GM23338 (cell line): ENCODE measurements around the gene REG3A. TPM values are rescaled to one million over a fixed set of nuclear protein-coding genes. Genes with fewer than 3 reads are reported as not detected.

Source experiments
- ATAC-seq: fragments of 200-7000 bp; cut with Tn5 transposase; 3 replicates; pipeline ENCODE4 v1.9.1; 2020
- DNase-seq: peaks from one replicate; pipeline ENCODE4 v3.0.0-alpha.2; 2015; ENCODE audit warnings: low spot score
- H2AFZ ChIP-seq: fragments of 200-600 bp; sonication (generic); 2 replicates; pipeline ENCODE4 v1.8.0; 2016; ENCODE audit warnings: antibody characterized with exemption, mild to moderate bottlenecking, moderate library complexity
- H3F3A ChIP-seq: fragments of 200-600 bp; sonication (generic); replicated peaks from 2 replicates; pipeline ENCODE4 v1.8.0; 2017; ENCODE audit warnings: antibody characterized with exemption, mixed run types, low read depth
- H3K27ac ChIP-seq: fragments of 200-600 bp; sonication (generic); 2 replicates; pipeline ENCODE4 v1.6.1; 2016; ENCODE audit warnings: low read depth
- H3K27me3 ChIP-seq: fragments of 200-600 bp; sonication (generic); 2 replicates; pipeline ENCODE4 v1.8.0; 2016; ENCODE audit warnings: mild to moderate bottlenecking, mixed run types, moderate library complexity; ENCODE audit not compliant: insufficient read depth
- H3K36me3 ChIP-seq: fragments of 200-600 bp; sonication (generic); 2 replicates; pipeline ENCODE4 v1.8.0; 2016; ENCODE audit warnings: mild to moderate bottlenecking; ENCODE audit not compliant: insufficient read depth
- H3K4me1 ChIP-seq: fragments of 200-600 bp; sonication (generic); 2 replicates; pipeline ENCODE4 v1.8.0; 2016; ENCODE audit warnings: mild to moderate bottlenecking, moderate library complexity; ENCODE audit not compliant: insufficient read depth
- H3K4me2 ChIP-seq: fragments of 200-600 bp; sonication (generic); 2 replicates; pipeline ENCODE4 v1.7.1; 2017; ENCODE audit warnings: mixed run types
- H3K4me3 ChIP-seq: fragments of 200-600 bp; sonication (generic); 2 replicates; pipeline ENCODE4 v1.6.1; 2016; ENCODE audit warnings: mixed run types
- H3K79me2 ChIP-seq: fragments of 200-600 bp; sonication (generic); replicated peaks from 2 replicates; pipeline ENCODE4 v1.8.0; 2017; ENCODE audit warnings: mild to moderate bottlenecking; ENCODE audit not compliant: insufficient read depth
- H3K9me2 ChIP-seq: fragments of 200-600 bp; sonication (generic); 2 replicates; pipeline ENCODE4 v1.8.0; 2017; ENCODE audit not compliant: insufficient read depth
- H4K20me1 ChIP-seq: fragments of 200-600 bp; sonication (generic); replicated peaks from 2 replicates; pipeline ENCODE4 v1.8.0; 2017; ENCODE audit warnings: mild to moderate bottlenecking; ENCODE audit not compliant: insufficient read depth
- H3K27ac Mint-ChIP-seq: 2 replicates; pipeline ENCODE4 v1.8.0; 2020; ENCODE audit warnings: inconsistent platforms, mild to moderate bottlenecking, moderate library complexity, mixed read lengths
- H3K27me3 Mint-ChIP-seq: 3 replicates; pipeline ENCODE4 v1.8.0; 2022; ENCODE audit warnings: low read depth, mild to moderate bottlenecking, moderate library complexity, mixed read lengths, inconsistent platforms; ENCODE audit not compliant: insufficient read depth, poor library complexity
- H3K36me3 Mint-ChIP-seq: 3 replicates; pipeline ENCODE4 v1.8.0; 2021; ENCODE audit warnings: low read depth, mild to moderate bottlenecking, inconsistent platforms, moderate library complexity, mixed read lengths
- H3K4me1 Mint-ChIP-seq: 3 replicates; pipeline ENCODE4 v1.8.0; 2020; ENCODE audit warnings: mild to moderate bottlenecking, inconsistent platforms, mixed read lengths
- H3K4me3 Mint-ChIP-seq: 3 replicates; pipeline ENCODE4 v1.8.0; 2021; ENCODE audit warnings: moderate library complexity, mild to moderate bottlenecking, inconsistent platforms, mixed read lengths
- H3K9me3 Mint-ChIP-seq: 3 replicates; pipeline ENCODE4 v1.8.0; 2020; ENCODE audit warnings: moderate library complexity, mild to moderate bottlenecking, inconsistent platforms, mixed read lengths
- CTCF ChIP-seq, 2 experiments: fragments of 200-600 bp in 1 of 2; sonication (generic) in 1 of 2; conservative IDR thresholded peaks; 2 replicates each; pipeline versions ENCODE4 v1.5.1 to v1.6.1; 2016 to 2017; ENCODE audit warnings: antibody characterized with exemption in 2 of 2, low read depth in 2 of 2, mild to moderate bottlenecking in 2 of 2, moderate library complexity in 1 of 2
- EZH2 ChIP-seq: fragments of 200-600 bp; sonication (generic); IDR thresholded peaks from one replicate; pipeline ENCODE4 v1.8.0; 2017; ENCODE audit warnings: antibody characterized with exemption, mild to moderate bottlenecking, low read depth; ENCODE audit not compliant: unreplicated experiment
- JUNB ChIP-seq: IDR thresholded peaks from one replicate; pipeline ENCODE4 v1.6.1; 2016; ENCODE audit warnings: antibody characterized with exemption; ENCODE audit not compliant: unreplicated experiment
- POLR2AphosphoS5 ChIP-seq: IDR thresholded peaks from 2 replicates; pipeline ENCODE4 v1.6.1; 2016; ENCODE audit warnings: antibody characterized with exemption, low read depth
- STAT1 ChIP-seq: IDR thresholded peaks from one replicate; pipeline ENCODE4 v1.6.1; 2016; ENCODE audit warnings: antibody characterized with exemption; ENCODE audit not compliant: unreplicated experiment
- ZNF462 ChIP-seq: fragments of 250-450 bp; sonication (Bioruptor Pico); IDR thresholded peaks from 2 replicates; pipeline ENCODE4 v1.5.0; 2020; ENCODE audit warnings: mild to moderate bottlenecking, moderate library complexity
- polyA plus RNA-seq: library from polyadenylated mRNA; unstranded; fragments of >200 nt; fragmentation: Nextera tagmentation; extraction: Ambion mirVana; gene quantifications from 2 replicates; pipeline ENCODE4 v1.2.1, GENCODE V29; 2016
- total RNA-seq: library from RNA; depleted of rRNA; stranded (reverse); fragments of >200 nt; shearing (Covaris generic); gene quantifications from 2 replicates; pipeline ENCODE4 v1.2.3, GENCODE V29; 2014

Gene REG3A
- total and polyA plus RNA-seq, 2 experiments from 2014 or later: not detected

GRCh38 chr2:79191816-79192215 is 32.3 kb upstream of the REG3A start (continued):
- no peak for TF ChIP-seq ZNF462
- no peak for TF ChIP-seq EZH2
- TF ChIP-seq POLR2AphosphoS5: no peak

GRCh38 chr2:79191081-79191480 is 31.5 kb upstream of the REG3A start:
- no peaks in the 10 kb centered on the region for H3K9me3 Mint-ChIP-seq
- no peak for DNase-seq
- Histone ChIP-seq H3K36me3 (no peaks in the 10 kb centered on the region), H3F3A (no peaks in the 10 kb centered on the region), H3K79me2 (no peaks in the 10 kb centered on the region), H3K4me3 (no peak overlapping the region), H4K20me1 (no peaks in the 10 kb centered on the region), H2AFZ (no peak overlapping the region), H3K4me1 (no peaks in the 10 kb centered on the region), H3K27me3 (no peaks in the 10 kb centered on the region), H3K9me2 (no peaks in the 10 kb centered on the region), H3K27ac (no peak overlapping the region), H3K4me2 (no peak overlapping the region)
- peaks cover 7% of the 10 kb centered on the region; the same call in 2 of the 3 replicates for H3K4me1 Mint-ChIP-seq
- H3K27me3 Mint-ChIP-seq: peaks cover 2% of the 10 kb centered on the region
- H3K4me3 Mint-ChIP-seq: no peak overlapping the region
- ATAC-seq: no peak
- H3K27ac Mint-ChIP-seq: no peak overlapping the region
- no peak for TF ChIP-seq CTCF (conservative IDR thresholded peaks at IDR 0.05; ENCODE audit: low read depth in 2 of 2)
- no peak for TF ChIP-seq STAT1
- no peak for TF ChIP-seq JUNB
- H3K36me3 Mint-ChIP-seq: no peaks in the 10 kb centered on the region
